RWPE1 (cell line): ENCODE results near the gene DMXL2.

Experiments used
- CTCF ChIA-PET: fragments of 350-600 bp; sonication (Branson Sonifier 250); formaldehyde crosslinking; extraction: SDS; loops from one replicate; lab custom pipeline; 2021; lab: Yijun Ruan, JAX
- POLR2A ChIA-PET: fragments of 400-600 bp; formaldehyde crosslinking; extraction: SDS; loops from one replicate; lab custom pipeline; 2020; ENCODE audit warnings: antibody characterized with exemption; ENCODE audit not compliant: low non-redundant PET; lab: Yijun Ruan, JAX
- DNase-seq: peaks from one replicate; pipeline ENCODE4 v3.0.0; 2012; ENCODE audit warnings: low spot score
- H3K27ac ChIP-seq: fragments of 450-650 bp; 2 replicates; pipeline ENCODE4 v1.5.1; 2017
- TF ChIP-seq, protein P1 (sequence below): fragments of 450-650 bp; conservative IDR thresholded peaks from 2 replicates; pipeline ENCODE4 v1.5.1; 2017; ENCODE audit warnings: low read depth, mild to moderate bottlenecking

Gene DMXL2

DNA sequence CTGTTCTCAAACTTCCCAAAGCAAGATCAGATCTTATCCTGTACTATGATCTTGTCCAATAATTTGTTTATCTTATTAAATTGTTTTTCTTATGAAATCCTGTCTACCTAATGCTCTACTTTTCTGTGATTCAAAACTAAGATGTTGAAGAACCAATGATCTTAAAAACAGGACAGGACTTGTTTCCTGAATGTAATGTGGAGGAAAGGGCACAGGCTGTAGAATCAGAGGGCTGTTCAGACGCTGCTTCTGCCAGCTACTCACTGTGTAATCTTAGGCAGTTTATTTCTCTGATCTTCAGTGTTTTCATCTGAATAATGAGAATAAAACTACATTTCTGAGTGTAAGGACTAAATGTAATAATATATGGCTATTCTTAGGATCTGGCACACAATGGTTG lies 20.1 kb upstream of the DMXL2 start:
- H3K27ac ChIP-seq = no peak overlapping the region
- TF ChIP-seq, protein P1, sequence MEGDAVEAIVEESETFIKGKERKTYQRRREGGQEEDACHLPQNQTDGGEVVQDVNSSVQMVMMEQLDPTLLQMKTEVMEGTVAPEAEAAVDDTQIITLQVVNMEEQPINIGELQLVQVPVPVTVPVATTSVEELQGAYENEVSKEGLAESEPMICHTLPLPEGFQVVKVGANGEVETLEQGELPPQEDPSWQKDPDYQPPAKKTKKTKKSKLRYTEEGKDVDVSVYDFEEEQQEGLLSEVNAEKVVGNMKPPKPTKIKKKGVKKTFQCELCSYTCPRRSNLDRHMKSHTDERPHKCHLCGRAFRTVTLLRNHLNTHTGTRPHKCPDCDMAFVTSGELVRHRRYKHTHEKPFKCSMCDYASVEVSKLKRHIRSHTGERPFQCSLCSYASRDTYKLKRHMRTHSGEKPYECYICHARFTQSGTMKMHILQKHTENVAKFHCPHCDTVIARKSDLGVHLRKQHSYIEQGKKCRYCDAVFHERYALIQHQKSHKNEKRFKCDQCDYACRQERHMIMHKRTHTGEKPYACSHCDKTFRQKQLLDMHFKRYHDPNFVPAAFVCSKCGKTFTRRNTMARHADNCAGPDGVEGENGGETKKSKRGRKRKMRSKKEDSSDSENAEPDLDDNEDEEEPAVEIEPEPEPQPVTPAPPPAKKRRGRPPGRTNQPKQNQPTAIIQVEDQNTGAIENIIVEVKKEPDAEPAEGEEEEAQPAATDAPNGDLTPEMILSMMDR = no peak
- peak; percentile 14 for DNase-seq
- ChIA-PET POLR2A (no interaction called here), CTCF (no interaction called here)

DNA sequence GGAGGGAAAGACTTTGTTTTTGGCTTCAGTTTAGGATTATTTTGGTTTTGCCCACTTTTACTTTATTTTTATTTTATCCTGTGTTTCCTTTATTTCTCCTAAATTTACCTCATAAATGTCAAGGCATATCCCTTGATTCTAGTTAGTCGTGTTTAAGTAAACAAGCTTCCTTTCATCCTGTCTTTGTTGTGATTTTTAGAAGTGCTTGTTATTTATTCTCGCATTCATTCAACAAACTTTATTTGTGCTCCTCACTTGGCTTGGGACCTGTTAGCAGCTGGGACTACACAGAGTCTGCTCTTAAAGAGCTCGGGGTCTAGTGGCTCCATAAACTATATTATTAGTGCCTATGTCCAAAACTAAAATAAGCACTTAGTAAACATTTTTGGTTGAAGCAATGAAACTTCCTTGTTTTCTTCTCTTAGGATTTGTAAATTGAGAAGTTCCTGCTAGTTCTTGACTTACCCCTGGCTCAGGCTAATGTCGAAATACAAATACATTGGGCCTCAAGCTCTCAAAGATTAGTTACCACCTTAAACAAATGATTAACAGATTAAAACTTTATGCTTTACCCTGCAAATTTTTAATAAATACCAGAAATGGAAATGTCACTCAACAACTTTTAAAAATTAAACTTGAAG lies 19.0 kb upstream of the DMXL2 start:
- ChIA-PET POLR2A (no interaction called here), CTCF (interaction anchor here (1.0 to 1.3 kb wide), 2 partner anchors 9 to 136 kb away, joined by 3 to 6 read pairs; no protein-coding TSS in a partner anchor)
- TF ChIP-seq, protein P1 = no peak
- no peak overlapping the region for H3K27ac ChIP-seq
- no peak for DNase-seq

DNA sequence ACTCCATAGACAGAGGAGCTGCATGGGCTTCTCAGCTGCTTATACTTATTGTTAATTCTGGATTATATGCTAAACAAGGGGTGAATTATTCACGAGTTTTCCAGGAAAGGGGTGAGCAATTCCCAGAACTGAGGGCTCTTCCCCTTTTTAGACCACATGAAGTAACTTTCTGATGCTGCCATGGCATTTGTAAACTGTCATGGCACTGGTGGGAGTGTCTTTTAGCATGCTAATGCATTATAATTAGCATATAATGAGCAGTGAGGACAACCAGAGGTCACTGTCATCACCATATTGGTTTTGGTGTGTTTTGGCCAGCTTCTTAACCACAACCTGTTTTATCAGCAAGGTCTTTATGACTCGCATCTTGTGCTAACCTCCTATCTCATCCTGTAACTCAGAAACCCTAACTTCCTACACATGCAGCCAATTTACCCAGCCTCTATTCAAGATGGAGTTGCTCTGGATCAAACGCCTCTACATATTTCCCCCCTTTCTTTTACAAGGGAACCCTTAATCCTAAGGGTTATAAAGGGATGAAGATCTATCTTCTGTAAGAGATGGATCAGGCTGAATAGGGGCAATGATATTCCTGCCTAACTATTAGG lies 12.1 kb upstream of the DMXL2 start:
- ChIA-PET CTCF (no interaction called here), POLR2A (no interaction called here)
- DNase-seq = no peak
- H3K27ac ChIP-seq = no peak overlapping the region
- TF ChIP-seq, protein P1 = no peak

DNA sequence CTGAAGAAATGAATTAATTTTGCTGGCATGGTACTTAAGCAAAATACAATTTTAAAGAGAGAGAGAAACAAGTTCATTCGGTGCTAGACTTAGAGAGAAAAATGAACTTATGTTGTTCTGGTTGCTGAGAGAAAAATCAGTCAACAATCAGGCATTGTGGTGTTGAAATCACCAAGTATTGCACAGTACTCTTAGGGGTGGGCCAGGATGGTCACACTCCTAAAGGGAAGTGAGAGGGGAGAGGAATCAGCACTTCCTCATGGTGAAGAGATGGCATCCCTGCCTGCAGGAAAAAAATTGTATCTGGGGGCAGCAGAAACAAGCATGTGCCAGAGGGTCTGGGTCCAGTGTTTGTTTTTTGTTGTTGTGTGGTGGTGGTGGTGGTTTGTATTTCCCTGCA lies 7.0 kb upstream of the DMXL2 start:
- H3K27ac ChIP-seq = no peak overlapping the region
- no peak for DNase-seq

DNA sequence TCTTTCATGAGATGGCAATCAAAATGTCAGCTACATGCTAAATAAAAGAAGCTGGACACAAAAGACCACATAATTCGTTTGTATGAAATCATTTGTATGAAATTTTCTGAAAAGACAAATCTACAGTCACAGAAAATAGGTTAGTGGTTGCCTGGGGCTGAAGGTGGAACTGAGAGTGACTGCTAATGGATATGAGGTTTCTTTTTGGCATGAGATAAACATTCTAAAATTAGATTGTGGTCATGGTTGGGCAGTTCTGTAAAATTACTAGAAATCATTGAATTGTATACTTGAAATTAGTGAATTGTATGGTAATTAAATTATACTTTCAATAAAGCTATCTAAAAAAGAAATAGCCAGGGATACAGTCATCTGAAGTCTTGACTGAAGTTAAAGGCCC lies 2.7 kb upstream of the DMXL2 start:
- ChIA-PET CTCF (interaction anchor here (0.6 to 0.7 kb wide), 2 partner anchors 21 to 577 kb away, joined by 3 read pairs; no protein-coding TSS in a partner anchor), POLR2A (no interaction called here)
- TF ChIP-seq, protein P1 = no peak
- H3K27ac ChIP-seq = no peak overlapping the region
- DNase-seq = no peak

More for the DNA sequence above, 7.0 kb upstream of the DMXL2 start:
- TF ChIP-seq, protein P1 = no peak
- ChIA-PET POLR2A (interaction anchor here (0.5 kb wide), 1 partner anchor 16 kb away, joined by 3 read pairs; no protein-coding TSS in a partner anchor), CTCF (no interaction called here)

DNA sequence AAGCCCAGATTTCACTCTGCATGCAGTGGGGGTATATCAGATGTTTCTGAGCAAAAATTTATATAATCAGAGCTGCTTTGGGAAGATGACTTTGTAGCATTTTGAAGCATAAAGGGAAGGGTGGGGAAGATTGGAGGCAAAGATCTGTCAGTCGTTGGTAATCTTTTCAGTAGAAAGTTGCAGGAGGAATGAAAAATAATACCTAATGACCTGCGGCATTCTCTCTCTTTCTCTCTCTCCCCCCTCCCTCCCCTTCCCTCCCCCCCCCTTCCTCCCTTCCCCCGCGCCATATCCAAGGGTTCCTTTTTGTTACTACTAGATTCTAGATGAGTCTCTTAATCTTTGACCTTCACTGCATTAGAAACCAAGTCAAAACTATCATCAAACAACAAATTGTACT lies 1.5 kb upstream of the DMXL2 start:
- TF ChIP-seq, protein P1 = no peak
- POLR2A ChIA-PET = no interaction called here
- CTCF ChIA-PET = no interaction called here
- no peak for DNase-seq
- no peak overlapping the region for H3K27ac ChIP-seq
